ENCODE measurements around the gene ORMDL3.
"Not testable (repeated sequence)": the region's sequence is repeated elsewhere in the genome, so short reads cannot be mapped to it uniquely, and the experiment has no call there.

ORMDL3 gene

GRCh38 chr17:39887078-39887477, 40.3 kb downstream of the ORMDL3 start:
- FAIRE-seq: no peak
- no peak for DNase-seq (ENCODE audit: insufficient read length, low spot score)

- FAIRE-seq: not testable (repeated sequence)
These were observed 41.3 kb downstream of the ORMDL3 start for GRCh38 chr17:39886102-39886501.

GRCh38 chr17:39872751-39873150, 54.6 kb downstream of the ORMDL3 start:
- peak; percentile 72 for FAIRE-seq
- no peak for DNase-seq (ENCODE audit: insufficient read length, low spot score)

More at GRCh38 chr17:39886102-39886501, 41.3 kb downstream of the ORMDL3 start:
- not testable (repeated sequence) for DNase-seq (ENCODE audit: insufficient read length, low spot score)

- peak; percentile 84 for FAIRE-seq
- DNase-seq (ENCODE audit: insufficient read length, low spot score): no peak
These were observed 55.6 kb downstream of the ORMDL3 start for GRCh38 chr17:39871801-39872200.

Measured in GM19239 (cell line).